Uterus (tissue), 4 donors: ENCODE data around the gene FGF19. TPM values are rescaled to one million over a fixed set of nuclear protein-coding genes. Genes with fewer than 3 reads are reported as not detected.

ENCODE experiments used
- DNase-seq, 2 donors: peaks; one replicate each; pipeline ENCODE4 v3.0.0-alpha.2; 2019 to 2020
- H3K27ac ChIP-seq, 2 donors: fragments of 200-600 bp; sonication (generic); 1 replicate in 1 of 2; 2 replicates in 1 of 2; pipeline ENCODE4 v1.5.1; 2016 to 2018
- H3K27me3 ChIP-seq, 2 donors: fragments of 200-600 bp; sonication (generic); one replicate each; pipeline ENCODE4 v1.5.1; 2018 to 2019; ENCODE audit warnings: control low read depth in 1 of 2
- H3K36me3 ChIP-seq, 2 donors: fragments of 200-600 bp; sonication (generic); one replicate each; pipeline ENCODE4 v1.5.1; 2019; ENCODE audit warnings: control low read depth in 1 of 2
- H3K4me1 ChIP-seq, 2 donors: fragments of 200-600 bp; sonication (generic); one replicate each; pipeline ENCODE4 v1.5.1; 2018 to 2019; ENCODE audit warnings: control low read depth in 1 of 2
- H3K4me3 ChIP-seq, 2 donors: fragments of 200-600 bp; sonication (generic); 1 replicate in 1 of 2; 2 replicates in 1 of 2; pipeline ENCODE4 v1.5.1; 2018 to 2019; ENCODE audit warnings: mild to moderate bottlenecking in 1 of 2
- H3K9me3 ChIP-seq, 2 donors: fragments of 200-600 bp; sonication (generic); one replicate each; pipeline ENCODE4 v1.5.1; 2019; ENCODE audit warnings: control low read depth in 1 of 2
- POLR2A ChIP-seq, 2 donors: fragments of 450-650 bp; IDR thresholded peaks; one replicate each; pipeline ENCODE4 v1.6.1; 2016; ENCODE audit warnings: antibody characterized with exemption in 2 of 2, mild to moderate bottlenecking in 1 of 2, moderate library complexity in 1 of 2
- intact Hi-C: fragments of 100-400 bp; cut with DNase I; formaldehyde crosslinking; loops from one replicate; pipeline ENCODE4 v1.15.1; 2023; ENCODE audit warnings: low total_unique reads
- total RNA-seq, 4 donors: library from RNA; depleted of rRNA in 3 of 4; stranded (reverse); fragments of >200 nt in 3 of 4; gene quantifications; one replicate each; pipeline versions ENCODE4 v1.1.0 to v1.2.4, GENCODE V29; 2014 to 2023
- TF ChIP-seq, protein P1 (sequence below), 4 experiments: fragments of 200-600 bp in 2 of 4; fragments of 450-650 bp in 2 of 4; sonication (generic) in 2 of 4; IDR thresholded peaks; one replicate each; pipeline ENCODE4 v1.5.1; 2016 to 2019; ENCODE audit warnings: antibody characterized with exemption in 4 of 4, mild to moderate bottlenecking in 2 of 4, moderate library complexity in 1 of 4
- donor health status: DM: yes; HTN: yes; CAD: no.

Gene FGF19
- total RNA-seq, 4 donors from 2014 or later = 0.97 TPM; not detected in 3

DNA sequence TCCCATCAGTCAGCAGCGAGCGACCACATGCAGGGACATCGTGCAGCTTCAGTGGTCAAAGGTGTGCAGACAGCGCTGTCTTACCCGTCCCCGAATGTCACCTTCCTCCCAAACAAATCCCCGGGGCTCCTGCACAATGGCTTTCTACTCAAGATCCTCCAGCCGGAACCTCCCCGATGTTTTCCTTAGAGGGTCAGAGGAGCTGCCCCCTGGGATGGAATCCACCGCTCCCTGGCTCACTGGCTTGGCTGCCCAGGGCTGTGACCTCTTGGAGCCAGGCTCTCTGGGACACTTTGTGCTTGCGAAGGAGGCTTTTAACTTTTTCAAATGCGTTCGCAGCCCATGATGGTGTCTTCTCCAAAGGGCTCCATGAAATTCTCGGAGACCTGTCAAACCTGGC is 17.3 kb upstream of the FGF19 start:
- intact Hi-C loops = no loop called here
- Histone ChIP-seq H3K4me3 (no peak overlapping the region), H3K9me3 (no peaks in the 10 kb centered on the region), H3K36me3 (no peaks in the 10 kb centered on the region), H3K27ac (no peak overlapping the region), H3K27me3 (no peaks in the 10 kb centered on the region), H3K4me1 (no peaks in the 10 kb centered on the region)
- DNase-seq = no peak
- TF ChIP-seq, protein P1, sequence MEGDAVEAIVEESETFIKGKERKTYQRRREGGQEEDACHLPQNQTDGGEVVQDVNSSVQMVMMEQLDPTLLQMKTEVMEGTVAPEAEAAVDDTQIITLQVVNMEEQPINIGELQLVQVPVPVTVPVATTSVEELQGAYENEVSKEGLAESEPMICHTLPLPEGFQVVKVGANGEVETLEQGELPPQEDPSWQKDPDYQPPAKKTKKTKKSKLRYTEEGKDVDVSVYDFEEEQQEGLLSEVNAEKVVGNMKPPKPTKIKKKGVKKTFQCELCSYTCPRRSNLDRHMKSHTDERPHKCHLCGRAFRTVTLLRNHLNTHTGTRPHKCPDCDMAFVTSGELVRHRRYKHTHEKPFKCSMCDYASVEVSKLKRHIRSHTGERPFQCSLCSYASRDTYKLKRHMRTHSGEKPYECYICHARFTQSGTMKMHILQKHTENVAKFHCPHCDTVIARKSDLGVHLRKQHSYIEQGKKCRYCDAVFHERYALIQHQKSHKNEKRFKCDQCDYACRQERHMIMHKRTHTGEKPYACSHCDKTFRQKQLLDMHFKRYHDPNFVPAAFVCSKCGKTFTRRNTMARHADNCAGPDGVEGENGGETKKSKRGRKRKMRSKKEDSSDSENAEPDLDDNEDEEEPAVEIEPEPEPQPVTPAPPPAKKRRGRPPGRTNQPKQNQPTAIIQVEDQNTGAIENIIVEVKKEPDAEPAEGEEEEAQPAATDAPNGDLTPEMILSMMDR (IDR thresholded peaks at IDR 0.05) = no peak
- TF ChIP-seq POLR2A (IDR thresholded peaks at IDR 0.05) = no peak

DNA sequence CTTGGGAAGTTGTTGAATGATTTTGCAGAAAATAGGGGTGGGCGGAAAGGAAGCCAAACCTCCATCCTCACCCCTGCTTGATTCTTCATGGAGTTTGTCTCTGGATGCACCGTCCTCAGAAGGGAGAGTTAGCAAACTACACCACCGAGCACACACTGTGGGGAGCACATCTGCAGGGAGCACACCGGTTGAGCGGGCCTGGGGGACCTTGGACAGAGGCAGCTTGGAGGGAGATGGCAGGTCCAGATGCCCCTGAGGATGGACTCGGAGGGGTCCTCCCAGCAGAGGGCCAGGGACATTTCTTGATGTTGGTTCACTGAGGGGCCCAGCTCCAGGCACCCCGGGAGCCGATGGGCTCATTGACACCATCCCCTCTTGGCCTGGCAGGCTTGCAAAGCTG is 15.1 kb upstream of the FGF19 start:
- no peaks in the 10 kb centered on the region for H3K27me3 ChIP-seq
- no peak for TF ChIP-seq POLR2A (IDR thresholded peaks at IDR 0.05)
- TF ChIP-seq, protein P1 (IDR thresholded peaks at IDR 0.05) = no peak
- no peaks in the 10 kb centered on the region for H3K36me3 ChIP-seq
- no peak overlapping the region for H3K27ac ChIP-seq
- no peak overlapping the region for H3K4me3 ChIP-seq
- H3K4me1 ChIP-seq = no peaks in the 10 kb centered on the region
- intact Hi-C loops = no loop called here
- no peak for DNase-seq
- no peaks in the 10 kb centered on the region for H3K9me3 ChIP-seq

DNA sequence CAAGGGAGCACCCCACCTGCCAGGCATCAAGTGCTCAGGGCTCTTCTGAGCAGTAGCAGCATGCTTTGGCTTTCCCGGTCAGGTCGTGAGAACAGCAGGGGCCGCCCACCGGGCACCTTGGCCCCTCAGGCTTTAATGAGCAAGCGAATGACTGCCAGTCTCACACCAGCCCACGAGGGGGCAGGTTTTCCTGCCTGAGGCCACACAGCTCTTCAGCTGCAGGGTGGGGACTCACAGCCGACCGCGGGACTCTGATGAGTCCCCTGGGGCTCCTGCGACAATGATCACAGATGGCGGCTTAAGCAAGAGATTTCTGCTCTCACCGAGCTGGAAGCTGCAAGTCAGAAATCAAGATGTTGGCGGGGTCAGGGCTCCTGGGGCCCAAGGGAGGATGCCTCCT is 14.3 kb upstream of the FGF19 start:
- H3K27me3 ChIP-seq = no peaks in the 10 kb centered on the region

DNA sequence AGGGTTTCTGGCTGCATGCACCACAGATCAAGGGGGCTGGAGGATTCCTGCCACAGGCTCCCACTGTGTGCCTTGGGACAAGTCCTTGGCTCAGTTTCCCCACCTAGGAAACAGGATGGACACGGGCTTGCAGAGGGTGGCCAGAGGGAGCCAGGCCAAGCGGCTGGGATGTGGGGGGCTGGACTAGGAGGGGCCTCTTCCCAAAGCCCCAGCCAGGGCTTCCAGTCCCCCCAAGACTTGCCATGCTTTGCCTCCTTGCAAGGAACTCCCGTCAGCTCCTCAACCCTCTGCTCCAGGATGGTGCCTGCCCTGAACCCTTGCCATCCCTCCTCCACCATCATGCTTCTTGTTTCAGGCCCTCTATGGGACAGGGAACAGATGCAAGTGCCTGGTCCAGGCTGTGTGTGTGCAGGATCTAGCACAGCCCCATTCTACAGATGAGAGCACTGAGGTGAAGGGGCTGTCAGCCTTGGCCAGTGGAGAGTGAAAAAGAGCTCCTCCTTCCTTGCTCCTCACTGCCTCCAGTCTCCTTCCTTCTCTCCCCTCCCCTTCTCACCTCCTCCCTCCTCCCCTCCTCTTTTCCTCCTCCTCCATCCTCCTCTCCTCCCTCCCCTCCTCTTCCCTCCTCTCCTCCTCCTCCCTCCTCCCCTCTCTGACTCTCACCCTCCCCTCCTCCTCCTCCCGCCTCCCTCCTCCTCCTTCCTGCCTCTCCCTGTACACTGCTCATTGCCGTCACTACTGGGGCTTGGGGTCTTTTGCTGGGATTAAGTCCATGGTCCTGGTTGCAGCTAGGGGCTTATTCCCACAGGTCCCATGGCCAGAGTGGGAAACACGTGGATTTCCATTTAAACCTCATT is 13.3 kb upstream of the FGF19 start:
- H3K27me3 ChIP-seq = no peaks in the 10 kb centered on the region
- no peaks in the 10 kb centered on the region for H3K36me3 ChIP-seq
- H3K27ac ChIP-seq = no peak overlapping the region
- intact Hi-C loops = no loop called here
- no peaks in the 10 kb centered on the region for H3K9me3 ChIP-seq
- DNase-seq = no peak
- TF ChIP-seq, protein P1 (IDR thresholded peaks at IDR 0.05) = no peak
- no peak for TF ChIP-seq POLR2A (IDR thresholded peaks at IDR 0.05)
- no peak overlapping the region for H3K4me3 ChIP-seq
- H3K4me1 ChIP-seq = no peaks in the 10 kb centered on the region

More for the DNA sequence above, 14.3 kb upstream of the FGF19 start:
- Histone ChIP-seq H3K9me3 (no peaks in the 10 kb centered on the region), H3K4me1 (no peaks in the 10 kb centered on the region), H3K36me3 (no peaks in the 10 kb centered on the region), H3K4me3 (no peak overlapping the region), H3K27ac (no peak overlapping the region)
- intact Hi-C loops = no loop called here
- TF ChIP-seq POLR2A (IDR thresholded peaks at IDR 0.05) = no peak
- TF ChIP-seq, protein P1 (IDR thresholded peaks at IDR 0.05) = no peak
- no peak for DNase-seq

DNA sequence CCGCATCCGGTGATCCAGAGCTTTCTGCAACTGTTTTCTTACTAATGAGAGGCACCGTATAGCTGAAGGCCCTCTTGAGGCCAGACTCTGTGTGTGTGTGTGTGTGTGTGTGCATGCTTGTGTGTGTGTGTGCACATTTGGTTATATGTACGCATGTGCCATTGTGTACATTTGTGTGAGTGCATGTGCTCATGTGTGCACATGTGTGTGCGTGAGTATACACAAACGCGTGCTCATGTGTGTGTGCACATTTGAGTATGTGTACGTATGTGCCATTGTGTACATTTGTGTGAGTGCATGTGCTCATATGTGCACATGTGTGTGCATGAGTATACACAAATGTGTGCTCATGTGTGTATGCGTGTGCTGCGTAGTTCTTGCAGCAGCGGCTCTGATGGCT is 12.3 kb upstream of the FGF19 start:
- H3K36me3 ChIP-seq = no peaks in the 10 kb centered on the region
- TF ChIP-seq, protein P1 (IDR thresholded peaks at IDR 0.05) = no peak
- TF ChIP-seq POLR2A (IDR thresholded peaks at IDR 0.05) = no peak
- H3K4me3 ChIP-seq = no peak overlapping the region
- H3K9me3 ChIP-seq = no peaks in the 10 kb centered on the region
- DNase-seq = no peak
- intact Hi-C loops = no loop called here
- H3K27ac ChIP-seq = no peak overlapping the region
- H3K4me1 ChIP-seq = no peaks in the 10 kb centered on the region
- no peaks in the 10 kb centered on the region for H3K27me3 ChIP-seq
